Stimulated activated CD4-positive, alpha-beta T cell treated with anti-CD3 and anti-CD28 coated beads, Interleukin-1b, Interleukin-23, amount 100 ng/mL, for 4 hours (primary cell): ENCODE results near the gene HIF1AN.
"Not testable (repeated sequence)": the region's sequence is repeated elsewhere in the genome, so short reads cannot be mapped to it uniquely, and the experiment has no call there.

ENCODE experiments used
- DNase-seq, 2 donors: peaks; one replicate each; pipeline ENCODE4 v3.0.0-alpha.2; 2020; ENCODE audit warnings: low read depth in 2 of 2

Gene HIF1AN

GRCh38 chr10:100567249-100567648, 31.5 kb downstream of the HIF1AN start:
- no peak for DNase-seq

DNA sequence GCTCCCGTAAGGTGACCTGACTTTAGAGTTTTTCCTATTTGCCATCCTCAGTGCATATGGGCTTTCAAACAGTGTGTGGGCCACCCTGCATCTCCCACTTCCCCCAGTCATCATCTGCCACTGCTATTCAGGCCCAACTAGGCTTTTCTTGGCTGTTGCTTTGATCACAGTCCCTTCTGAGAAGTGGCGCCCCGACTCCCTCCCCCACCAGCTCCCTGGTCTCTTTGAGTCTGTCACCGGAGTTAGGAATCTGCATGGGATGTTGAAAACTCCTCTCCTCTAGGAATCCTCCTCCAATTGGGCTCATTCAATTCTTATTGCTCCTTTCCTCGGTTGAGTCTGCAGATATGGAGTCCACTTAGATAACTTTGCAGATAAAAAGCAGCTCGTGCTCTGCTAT, 32.1 kb downstream of the HIF1AN start:
- no peak for DNase-seq

DNA sequence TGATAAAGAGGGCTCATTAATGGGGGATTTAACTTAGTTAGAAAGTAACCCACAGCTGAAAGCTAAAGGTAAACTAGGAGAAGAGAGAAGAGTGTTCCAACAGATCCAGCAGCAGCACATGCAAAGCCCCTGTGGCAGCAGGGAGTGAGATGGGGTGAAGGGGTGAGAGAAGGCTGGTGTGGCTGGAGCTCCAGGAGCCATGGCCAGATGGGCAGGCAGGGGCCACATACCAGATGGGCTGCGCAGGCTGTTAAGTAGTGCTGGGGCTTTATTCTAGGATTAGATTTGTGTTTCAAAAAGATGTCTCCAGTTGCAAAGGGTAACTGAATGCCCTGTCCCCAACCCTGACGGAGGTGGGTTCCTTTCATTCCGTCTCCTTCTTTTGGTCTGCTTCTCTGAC, 33.2 kb downstream of the HIF1AN start:
- no peak for DNase-seq

DNA sequence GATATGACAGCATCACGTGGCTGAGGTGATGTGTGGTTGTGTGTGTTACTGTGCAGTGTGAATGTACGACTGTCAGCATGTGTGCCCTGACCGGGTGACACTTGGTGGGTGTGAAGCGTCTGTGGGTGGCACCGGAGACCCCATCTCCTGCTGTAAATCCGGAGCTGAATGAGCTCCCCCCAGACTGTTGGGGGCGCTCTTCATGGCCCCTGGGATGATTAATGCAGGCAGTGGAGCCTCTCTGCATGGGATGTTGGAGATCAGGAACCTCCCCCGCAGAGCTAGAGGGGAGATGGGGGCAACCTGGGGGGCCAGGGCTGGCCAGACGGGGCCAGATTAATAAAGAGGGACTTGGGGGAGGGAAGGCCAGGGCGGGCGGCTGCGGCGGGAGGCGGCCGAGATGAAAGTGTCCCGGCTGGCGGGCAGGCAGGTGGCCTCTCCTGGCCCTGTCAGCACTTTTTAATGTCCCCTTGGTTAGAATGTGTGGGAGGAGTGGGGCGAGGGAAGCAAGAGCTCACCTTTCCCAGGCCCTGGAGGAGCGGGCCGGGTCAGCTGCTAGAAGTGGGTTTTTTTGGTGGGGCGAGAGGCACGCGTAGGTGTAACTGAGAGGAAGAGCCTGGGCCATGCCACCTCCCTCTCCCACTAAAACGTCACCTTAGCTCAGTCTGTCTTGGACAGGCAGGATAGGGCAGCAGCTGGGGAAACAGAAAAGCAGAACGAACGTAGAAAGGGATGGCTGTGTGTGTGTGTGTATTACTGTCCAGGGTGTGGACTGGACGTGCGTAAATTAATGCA, 34.1 kb downstream of the HIF1AN start:
- DNase-seq, result no peak

DNA sequence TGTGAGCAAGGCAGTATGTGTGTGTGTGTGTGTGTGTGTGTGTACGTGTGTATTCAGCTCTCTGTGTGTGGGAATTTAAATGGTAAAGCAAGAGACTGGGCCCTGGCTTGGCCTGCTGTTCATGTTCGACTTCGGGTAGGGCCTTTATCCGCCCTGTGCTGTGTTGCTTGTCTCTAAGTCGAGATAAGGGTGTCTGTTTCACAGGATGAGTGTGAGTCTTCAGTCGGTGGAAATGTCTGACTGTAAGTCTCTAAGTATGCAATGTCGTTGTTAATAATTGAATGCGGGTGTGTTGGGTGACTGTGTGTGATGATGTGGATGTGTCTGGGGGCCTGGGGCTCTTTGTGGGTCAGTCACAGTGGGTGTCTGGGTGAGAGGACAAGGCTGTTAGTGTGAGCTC, 34.8 kb downstream of the HIF1AN start:
- no peak for DNase-seq

GRCh38 chr10:100571084-100571856, 35.5 kb downstream of the HIF1AN start:
- DNase-seq, result no peak

DNA sequence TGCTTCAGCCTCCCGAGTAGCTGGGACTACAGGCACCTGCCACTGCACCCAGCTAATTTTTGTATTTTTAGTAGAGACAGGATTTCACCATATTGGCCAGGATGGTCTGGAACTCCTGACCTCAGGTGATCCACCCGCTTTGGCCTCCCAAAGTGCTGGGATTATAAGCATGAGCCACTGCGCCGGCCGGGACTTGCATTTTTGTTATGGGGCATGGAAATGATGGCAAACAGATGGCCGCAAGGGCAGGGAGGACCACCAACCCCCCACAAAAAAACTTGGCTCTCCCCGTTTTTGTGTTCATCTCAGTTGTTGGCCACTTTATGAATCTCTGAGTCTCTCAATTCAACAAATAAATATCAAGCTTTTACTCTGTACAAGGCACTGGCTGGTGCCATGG, 39.4 kb downstream of the HIF1AN start:
- DNase-seq, result not testable (repeated sequence)

DNA sequence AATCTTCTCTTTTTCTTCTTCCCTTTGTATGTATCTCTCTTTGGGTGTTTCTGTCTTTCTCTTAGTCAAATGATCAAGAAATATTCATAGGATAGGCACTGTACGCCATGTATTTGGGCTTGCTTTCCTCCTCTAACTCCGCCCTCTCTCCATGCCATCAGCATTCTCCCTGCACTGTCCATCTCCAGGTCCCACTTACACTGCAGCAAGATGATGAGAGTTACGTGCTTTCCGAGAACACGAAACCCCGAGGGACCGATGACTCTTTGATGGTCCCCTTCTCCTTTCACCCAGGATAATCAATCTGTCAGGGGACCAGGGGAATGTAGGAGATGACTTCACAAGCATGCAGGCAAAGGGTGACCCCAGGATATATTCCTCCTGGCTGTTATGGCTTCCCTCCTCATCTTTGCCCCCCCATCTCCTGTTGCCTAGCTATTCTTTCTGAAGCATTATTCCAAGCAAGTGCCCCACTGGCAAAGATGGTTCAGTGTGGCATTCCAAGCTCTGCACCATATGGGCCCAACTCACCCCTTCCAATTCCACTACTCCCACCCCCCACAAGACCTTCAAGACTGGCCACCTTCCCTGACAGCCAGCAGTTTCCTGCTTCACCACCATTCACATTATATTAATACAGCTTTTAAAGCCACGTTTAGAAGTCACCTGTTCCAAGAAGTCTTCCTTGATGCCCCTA, 40.0 kb downstream of the HIF1AN start:
- DNase-seq, result no peak

DNA sequence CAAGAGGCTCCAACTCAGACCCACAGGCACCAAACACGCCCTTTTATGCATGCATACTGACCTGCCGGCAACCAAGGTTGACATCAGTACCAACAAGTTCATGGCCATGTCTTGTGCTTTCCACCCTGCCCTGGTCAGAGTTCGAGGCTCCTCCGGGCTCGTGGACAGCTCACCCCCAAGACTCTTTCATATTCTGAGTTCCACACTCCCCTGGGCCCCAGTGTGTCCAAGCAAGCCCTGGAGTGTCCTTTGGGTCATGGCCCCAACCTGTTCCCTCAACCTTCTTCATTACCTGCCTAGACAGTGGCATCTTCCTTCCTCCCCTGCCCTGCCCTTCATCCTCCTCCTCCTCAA, 40.5 kb downstream of the HIF1AN start:
- DNase-seq, result no peak

DNA sequence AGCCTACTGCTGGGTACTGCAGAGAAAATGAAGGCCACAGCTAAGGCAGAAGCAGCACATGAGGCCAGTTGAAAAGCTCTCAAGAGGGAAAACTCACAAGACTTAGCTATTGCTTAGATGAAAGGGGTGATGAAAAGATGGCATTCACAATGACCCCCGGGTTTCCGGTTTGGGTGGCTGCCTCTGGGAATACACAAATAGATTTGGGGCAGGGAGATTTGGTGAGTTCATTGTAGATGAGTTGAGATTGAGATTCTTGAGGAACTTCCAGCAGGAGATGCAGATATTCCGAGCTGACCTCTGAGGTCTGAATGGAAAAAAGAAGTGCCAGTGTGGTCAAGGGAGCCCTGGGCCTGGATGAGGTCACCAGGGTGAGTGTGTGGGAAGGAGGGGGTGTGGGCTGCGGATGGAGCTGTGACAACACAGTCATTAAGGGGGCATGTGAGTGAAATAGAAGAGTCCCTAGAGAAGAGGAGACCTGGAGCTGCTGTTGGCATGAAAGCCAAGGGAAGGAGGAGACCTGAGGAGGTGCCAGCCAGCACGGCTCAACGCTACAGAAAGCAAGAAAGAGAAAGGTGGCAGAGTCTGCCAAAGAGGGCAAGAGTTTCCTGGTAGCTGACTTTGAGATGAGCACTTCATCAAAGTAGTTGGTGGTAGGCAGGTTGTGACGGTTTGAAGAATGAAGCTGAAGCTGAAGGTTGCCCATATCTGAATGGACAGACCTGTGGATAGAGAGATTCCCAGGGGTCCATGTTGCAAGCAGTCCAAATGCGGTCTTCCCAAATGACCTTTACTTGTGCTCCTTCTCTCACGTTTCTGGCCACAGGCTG, 43.7 kb downstream of the HIF1AN start:
- DNase-seq, result no peak

GRCh38 chr10:100586959-100587358, 51.2 kb downstream of the HIF1AN start:
- no peak for DNase-seq

DNA sequence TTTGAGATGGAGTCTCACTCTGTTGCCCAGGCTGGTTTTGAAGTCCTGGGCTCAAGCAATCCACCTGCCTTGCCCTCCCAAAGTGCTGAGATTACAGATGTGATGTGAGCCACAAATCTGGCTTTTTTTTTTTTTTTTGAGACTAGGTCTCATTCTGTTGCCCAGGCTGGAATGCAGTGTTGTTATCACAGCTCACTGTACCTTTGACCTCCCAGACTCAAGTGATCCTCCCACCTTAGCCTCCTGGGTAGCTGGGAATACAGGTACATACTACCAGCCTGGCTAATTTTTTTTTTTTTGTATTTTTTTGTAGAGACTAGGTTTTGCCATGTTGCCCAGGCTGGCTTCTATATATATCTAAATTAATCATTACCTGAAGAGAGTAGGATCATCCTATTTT, 62.4 kb downstream of the HIF1AN start:
- no peak for DNase-seq

DNA sequence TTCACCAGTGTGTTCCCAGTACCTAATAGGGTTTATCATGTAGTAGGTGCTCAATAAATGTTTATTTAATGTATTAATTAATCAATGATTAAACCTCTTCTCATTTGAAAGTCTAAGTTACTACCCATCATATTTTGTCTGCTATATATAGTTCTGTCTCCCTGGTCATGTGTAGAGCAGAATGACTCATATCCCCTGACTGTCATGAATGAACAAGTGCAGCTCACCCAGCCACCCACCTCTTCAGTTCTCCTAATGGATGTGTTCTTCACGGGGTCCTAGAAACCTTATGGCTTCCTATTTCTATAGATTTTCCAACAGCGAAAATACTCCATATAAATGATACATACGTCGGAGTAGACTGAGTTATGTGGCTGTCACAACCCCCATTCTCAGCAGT, 64.5 kb downstream of the HIF1AN start:
- DNase-seq, result no peak

GRCh38 chr10:100607439-100607838, 71.7 kb downstream of the HIF1AN start:
- no peak for DNase-seq
